ENCODE measurements around the gene CILP2. TPM values are rescaled to one million over a fixed set of nuclear protein-coding genes. Genes with fewer than 3 reads are reported as not detected.

CILP2 gene
- total RNA-seq, 2 experiments from 2014 or later, result 1.1 to 1.7 TPM

DNA sequence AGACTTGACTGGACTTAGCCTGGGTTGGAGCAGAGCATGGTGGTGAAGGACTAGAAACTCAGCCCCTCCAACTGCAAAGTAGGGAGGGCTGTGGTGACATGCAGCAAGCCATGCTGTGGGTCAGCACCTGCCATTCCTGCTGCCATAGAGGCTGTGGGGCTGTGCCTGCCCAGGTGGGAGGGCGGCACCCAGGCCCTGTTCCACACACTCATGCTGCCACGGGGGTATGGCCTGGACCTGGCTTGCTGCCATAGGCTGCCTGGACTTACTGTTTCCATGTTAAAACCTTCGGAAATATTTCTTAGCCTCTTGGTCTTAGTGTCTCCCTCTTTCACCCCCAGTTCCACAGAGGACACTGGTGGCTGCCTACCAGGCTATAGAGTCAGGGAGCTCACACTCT lies 29.3 kb downstream of the CILP2 start:
- no peak overlapping the region for H3K4me3 ChIP-seq (ENCODE audit: low read length)
- ChIA-PET CTCF (no interaction called here), POLR2A (no interaction called here)
- DNase-seq (no peak), ATAC-seq (ENCODE audit: poor library complexity) (no peak)
- peaks cover 47% of the 10 kb centered on the region for H3K36me3 ChIP-seq (ENCODE audit: insufficient read depth, low read length)
- Mint-ChIP-seq H3K4me3 (no peak overlapping the region), H3K27me3 (no peaks in the 10 kb centered on the region), H3K9me3 (no peaks in the 10 kb centered on the region), H3K27ac (peak overlapping the region; percentile 51), H3K36me3 (ENCODE audit: low read depth) (peaks cover 60% of the 10 kb centered on the region), H3K4me1 (ENCODE audit: low read depth) (peaks cover 14% of the 10 kb centered on the region)
- no peak for TF ChIP-seq CTCF (IDR thresholded peaks at IDR 0.05)
- intact Hi-C loops (cut with DNase I, micrococcal nuclease), result no loop called here
- H3K9me3 ChIP-seq (ENCODE audit: control insufficient read depth in 1 of 2, insufficient read depth in 1 of 2, low read length in 2 of 2), result no peaks in the 10 kb centered on the region
- no peak overlapping the region for H3K27ac ChIP-seq (ENCODE audit: low read depth in 1 of 2, low read length in 2 of 2)
- peaks cover 9% of the 10 kb centered on the region for H3K4me1 ChIP-seq (ENCODE audit: insufficient read depth, low read length)
- H3K27me3 ChIP-seq (ENCODE audit: control insufficient read depth in 1 of 2, insufficient read depth in 2 of 2, low read length in 2 of 2), result no peaks in the 10 kb centered on the region

- H3K9me3 Mint-ChIP-seq, result no peaks in the 10 kb centered on the region
- intact Hi-C loops (cut with DNase I, micrococcal nuclease), result no loop called here
- H3K4me3 ChIP-seq (ENCODE audit: low read length), result no peak overlapping the region
- no peak overlapping the region for H3K4me3 Mint-ChIP-seq
- peaks cover 46% of the 10 kb centered on the region for H3K36me3 ChIP-seq (ENCODE audit: insufficient read depth, low read length)
- TF ChIP-seq CTCF (IDR thresholded peaks at IDR 0.05), result no peak
- no peak overlapping the region for H3K27ac Mint-ChIP-seq
- H3K27ac ChIP-seq (ENCODE audit: low read depth in 1 of 2, low read length in 2 of 2), result no peak overlapping the region
- peaks cover 3% of the 10 kb centered on the region for H3K4me1 ChIP-seq (ENCODE audit: insufficient read depth, low read length)
- DNase-seq (no peak), ATAC-seq (ENCODE audit: poor library complexity) (no peak)
- peaks cover 9% of the 10 kb centered on the region for H3K4me1 Mint-ChIP-seq (ENCODE audit: low read depth)
- POLR2A ChIA-PET, result interaction anchor here (1.3 kb wide), 1 partner anchor 30 kb away, joined by 3 read pairs; no protein-coding TSS in a partner anchor
- H3K36me3 Mint-ChIP-seq (ENCODE audit: low read depth), result peaks cover 53% of the 10 kb centered on the region
- H3K27me3 Mint-ChIP-seq, result no peaks in the 10 kb centered on the region
- H3K9me3 ChIP-seq (ENCODE audit: control insufficient read depth in 1 of 2, insufficient read depth in 1 of 2, low read length in 2 of 2), result no peaks in the 10 kb centered on the region
- H3K27me3 ChIP-seq (ENCODE audit: control insufficient read depth in 1 of 2, insufficient read depth in 2 of 2, low read length in 2 of 2), result no peaks in the 10 kb centered on the region
- CTCF ChIA-PET, result interaction anchor here (1.4 kb wide), 1 partner anchor 37 kb away, joined by 3 read pairs; no protein-coding TSS in a partner anchor
Observed at GRCh38 chr19:19568802-19569756, 31.0 kb downstream of the CILP2 start.

- H3K36me3 ChIP-seq (ENCODE audit: insufficient read depth, low read length), result peaks cover 36% of the 10 kb centered on the region
- H3K4me3 Mint-ChIP-seq, result no peak overlapping the region
- H3K36me3 Mint-ChIP-seq (ENCODE audit: low read depth), result peaks cover 42% of the 10 kb centered on the region
- H3K27me3 ChIP-seq (ENCODE audit: control insufficient read depth in 1 of 2, insufficient read depth in 2 of 2, low read length in 2 of 2), result no peaks in the 10 kb centered on the region
- H3K4me1 Mint-ChIP-seq (ENCODE audit: low read depth), result peaks cover 13% of the 10 kb centered on the region
- H3K4me1 ChIP-seq (ENCODE audit: insufficient read depth, low read length), result peaks cover 3% of the 10 kb centered on the region
- H3K27ac Mint-ChIP-seq, result no peak overlapping the region
- no peak overlapping the region for H3K4me3 ChIP-seq (ENCODE audit: low read length)
- H3K27ac ChIP-seq (ENCODE audit: low read depth in 1 of 2, low read length in 2 of 2), result no peak overlapping the region
- intact Hi-C loops (cut with DNase I, micrococcal nuclease), result no loop called here
- ATAC-seq (ENCODE audit: poor library complexity) (no peak), DNase-seq (no peak)
- H3K9me3 ChIP-seq (ENCODE audit: control insufficient read depth in 1 of 2, insufficient read depth in 1 of 2, low read length in 2 of 2), result no peaks in the 10 kb centered on the region
- CTCF ChIA-PET, result no interaction called here
- no peak for TF ChIP-seq CTCF (IDR thresholded peaks at IDR 0.05)
- POLR2A ChIA-PET, result interaction anchor here (0.6 kb wide), 1 partner anchor 10 kb away, joined by 3 read pairs; no protein-coding TSS in a partner anchor
- H3K9me3 Mint-ChIP-seq, result no peaks in the 10 kb centered on the region
- H3K27me3 Mint-ChIP-seq, result no peaks in the 10 kb centered on the region
Observed at GRCh38 chr19:19570571-19570970, 32.5 kb downstream of the CILP2 start.

All from CD4-positive, alpha-beta T cell (primary cell).